Measurements from ENCODE around the gene LCNL1.
A peak's percentile ranks its signal among the peaks of the same experiment; 100 is the strongest.

Gene LCNL1

DNA sequence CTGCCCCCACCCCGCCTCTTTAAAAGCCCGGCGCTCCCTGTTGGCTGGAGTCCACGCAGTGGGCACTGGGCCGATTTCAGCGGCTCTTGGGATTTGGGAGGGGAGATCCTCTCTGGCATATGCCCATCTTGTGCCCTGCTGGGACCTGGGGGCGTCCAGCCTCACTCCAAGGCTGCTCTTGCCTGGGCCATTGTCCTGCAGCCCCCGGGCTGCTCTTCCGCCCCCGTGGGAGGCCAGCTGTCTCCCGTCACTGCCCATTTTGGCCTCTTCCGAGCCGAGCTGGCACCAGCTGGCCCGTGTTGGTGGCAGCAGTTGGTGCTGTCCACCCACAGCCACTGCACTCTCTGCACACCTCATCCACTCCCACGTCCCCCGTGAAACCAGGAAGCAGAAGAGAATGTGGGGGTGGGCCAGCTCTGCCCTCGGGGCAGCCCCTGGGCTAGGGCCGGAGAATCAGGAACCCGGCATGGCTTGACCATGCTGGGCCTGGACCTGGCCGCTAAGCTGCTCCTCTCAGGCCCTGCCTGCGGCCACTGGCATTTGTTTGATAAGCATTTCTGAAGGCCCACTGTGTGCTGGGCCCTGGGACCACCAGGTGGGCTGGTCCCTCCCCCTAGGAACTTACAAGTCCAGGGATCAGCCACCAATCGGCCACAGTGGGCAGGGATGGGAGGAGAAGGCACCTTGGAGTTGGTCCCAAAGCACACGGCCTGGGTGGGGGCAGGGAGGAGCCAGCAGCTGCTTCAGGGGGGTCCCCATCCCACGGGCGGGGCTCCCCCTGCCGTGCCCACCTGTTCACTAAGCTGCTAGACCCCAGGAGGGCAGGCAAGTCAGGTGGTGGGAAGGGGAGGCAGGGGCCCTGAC lies 35.5 kb upstream of the LCNL1 start:
- no peak for DNase-seq (ENCODE audit: low read depth in 2 of 2)

- no peak for DNase-seq (ENCODE audit: low read depth in 2 of 2)
These were observed 34.8 kb upstream of the LCNL1 start for GRCh38 chr9:136947955-136948510.

- DNase-seq (ENCODE audit: low read depth in 2 of 2), result no peak
These were observed 33.5 kb upstream of the LCNL1 start for GRCh38 chr9:136949239-136949816.

DNA sequence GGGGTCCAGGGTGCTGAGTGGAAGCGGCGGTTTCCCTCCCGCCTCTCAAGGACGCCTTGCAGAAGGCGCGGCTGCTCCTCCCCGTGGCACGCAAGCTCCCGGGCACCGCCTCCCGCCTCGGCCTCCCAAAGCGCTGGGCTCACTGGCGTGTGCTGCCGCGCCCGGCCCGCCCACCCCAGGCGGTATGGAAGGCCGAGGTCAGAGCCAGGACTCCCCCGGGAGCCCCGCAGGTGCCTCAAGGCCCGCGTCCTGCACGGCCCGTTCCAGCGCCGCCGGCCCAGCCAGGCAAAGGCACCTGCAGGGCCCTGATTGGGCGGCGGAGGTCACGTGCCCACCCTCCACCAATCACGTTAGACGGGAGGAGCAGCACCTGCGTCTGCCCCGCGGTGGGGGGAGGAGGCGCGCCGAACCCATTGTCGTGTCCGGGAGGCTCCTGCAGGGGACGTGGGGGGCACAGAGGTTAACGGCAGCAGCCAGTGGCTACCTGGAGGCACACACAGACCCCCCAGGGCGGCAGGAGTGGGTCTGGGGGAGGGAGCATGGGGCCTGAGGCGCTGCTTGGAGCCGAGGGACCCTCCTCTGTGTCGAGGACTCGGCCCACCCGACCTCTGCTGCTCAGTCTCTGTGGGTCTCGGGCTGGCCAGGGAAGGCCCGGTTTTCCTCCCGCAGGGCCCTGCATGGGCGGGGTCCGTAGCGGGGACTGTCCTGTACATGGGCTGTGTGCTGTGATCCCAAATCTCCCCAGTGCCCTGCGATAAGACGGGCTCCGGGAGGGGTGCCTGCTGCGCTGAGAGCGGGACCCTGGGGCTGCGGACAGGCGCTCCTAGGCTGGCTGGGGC lies 32.8 kb upstream of the LCNL1 start:
- DNase-seq (ENCODE audit: low read depth in 2 of 2), result peak; percentile 40 to 45

GRCh38 chr9:136950656-136951276 lies 32.0 kb upstream of the LCNL1 start:
- no peak for DNase-seq (ENCODE audit: low read depth in 2 of 2)

GRCh38 chr9:136951541-136952320 lies 31.1 kb upstream of the LCNL1 start, which contains the start of gene LCN12:
Gene LCN12 (plus strand): TSS chr9:136952273. CDS start chr9:136952328, 55 bp downstream.
- DNase-seq (ENCODE audit: low read depth in 2 of 2), result no peak

DNA sequence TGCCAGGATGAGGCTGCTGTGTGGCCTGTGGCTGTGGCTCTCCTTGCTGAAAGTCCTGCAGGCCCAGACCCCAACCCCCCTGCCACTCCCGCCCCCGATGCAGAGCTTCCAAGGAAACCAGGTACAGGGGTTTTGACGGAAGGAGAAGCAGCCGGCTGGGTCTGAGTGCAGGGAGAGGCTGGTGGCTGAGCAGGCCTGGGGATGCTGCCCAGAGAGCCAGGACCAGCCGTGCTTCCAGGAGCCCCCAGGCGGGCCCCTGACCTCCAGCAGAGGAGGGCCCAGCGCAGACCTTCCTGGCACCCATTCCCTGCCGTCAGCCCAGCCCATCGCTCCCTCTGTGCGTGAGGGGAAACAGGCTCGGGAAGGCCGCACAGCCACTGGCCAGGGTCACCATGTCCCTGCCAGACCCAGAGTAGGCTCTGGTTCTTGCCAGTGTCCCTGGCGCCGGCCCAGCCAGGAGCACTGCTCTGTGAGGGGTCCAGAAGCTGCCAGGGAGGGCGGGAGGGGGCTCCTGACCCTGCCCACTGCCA lies 30.4 kb upstream of the LCNL1 start:
- DNase-seq (ENCODE audit: low read depth in 2 of 2), result no peak

GRCh38 chr9:136952876-136953770 lies 29.7 kb upstream of the LCNL1 start:
- no peak for DNase-seq (ENCODE audit: low read depth in 2 of 2)

- no peak for DNase-seq (ENCODE audit: low read depth in 2 of 2)
These were observed 29.0 kb upstream of the LCNL1 start for GRCh38 chr9:136953771-136954269.

- no peak for DNase-seq (ENCODE audit: low read depth in 2 of 2)
These were observed 28.3 kb upstream of the LCNL1 start for GRCh38 chr9:136954270-136955083.

DNA sequence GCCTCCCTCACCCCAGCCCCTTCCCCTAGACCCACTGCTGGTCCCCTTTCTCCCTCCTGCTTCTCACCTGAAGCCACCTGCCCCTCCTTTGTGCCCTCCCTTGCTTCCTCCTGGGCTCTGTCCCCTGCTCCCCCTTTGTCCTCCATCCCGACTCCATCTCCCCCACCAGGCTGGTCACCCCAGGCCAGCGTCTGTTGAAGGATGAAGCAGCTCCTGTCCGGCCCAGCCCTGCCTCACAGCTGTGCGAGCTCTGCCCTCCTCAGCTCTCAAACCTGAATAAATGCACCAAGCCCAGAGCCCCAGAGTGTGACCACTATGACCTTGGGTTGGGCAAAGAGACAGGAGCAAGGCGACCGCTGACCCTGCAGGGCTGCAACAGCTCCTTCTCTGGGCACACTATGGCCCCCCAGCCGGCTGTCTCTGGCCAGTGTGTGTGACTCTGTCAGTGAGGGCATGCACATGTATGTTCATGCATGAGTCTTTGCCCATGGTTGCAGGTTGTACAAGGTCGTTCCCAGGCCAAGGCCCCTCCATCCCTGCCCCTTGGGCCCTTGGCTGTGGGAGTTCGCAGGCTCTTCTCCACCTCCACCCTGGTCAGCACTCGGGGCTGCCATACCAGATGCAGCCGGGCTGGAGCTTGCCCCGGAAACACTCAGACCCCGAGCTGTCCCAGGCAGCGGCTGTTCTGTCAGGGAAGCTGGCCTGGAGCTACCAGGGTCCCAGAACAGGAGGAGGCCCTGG lies 27.4 kb upstream of the LCNL1 start:
- no peak for DNase-seq (ENCODE audit: low read depth in 2 of 2)

DNA sequence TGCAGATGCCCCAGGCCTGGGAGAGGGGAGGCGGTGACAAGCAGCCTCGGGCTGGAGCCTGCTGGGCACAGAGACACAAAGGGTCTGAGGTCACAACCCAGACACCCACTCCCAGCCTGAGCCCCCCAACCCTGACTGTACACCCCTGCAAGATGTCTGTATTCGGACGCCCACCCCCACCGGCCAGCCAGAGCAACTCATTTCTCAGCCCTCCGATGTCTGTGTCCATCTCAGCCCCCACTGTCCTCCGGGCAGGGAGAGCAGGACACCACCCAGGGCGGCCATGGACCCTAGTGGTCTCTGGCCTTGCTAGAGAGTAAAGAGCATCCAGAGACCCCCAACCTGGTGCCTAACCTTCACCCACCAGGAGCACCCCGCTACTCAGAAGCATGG lies 26.9 kb upstream of the LCNL1 start:
- DNase-seq (ENCODE audit: low read depth in 2 of 2), result no peak

- no peak for DNase-seq (ENCODE audit: low read depth in 2 of 2)
These were observed 26.2 kb upstream of the LCNL1 start for GRCh38 chr9:136956604-136957003.

DNA sequence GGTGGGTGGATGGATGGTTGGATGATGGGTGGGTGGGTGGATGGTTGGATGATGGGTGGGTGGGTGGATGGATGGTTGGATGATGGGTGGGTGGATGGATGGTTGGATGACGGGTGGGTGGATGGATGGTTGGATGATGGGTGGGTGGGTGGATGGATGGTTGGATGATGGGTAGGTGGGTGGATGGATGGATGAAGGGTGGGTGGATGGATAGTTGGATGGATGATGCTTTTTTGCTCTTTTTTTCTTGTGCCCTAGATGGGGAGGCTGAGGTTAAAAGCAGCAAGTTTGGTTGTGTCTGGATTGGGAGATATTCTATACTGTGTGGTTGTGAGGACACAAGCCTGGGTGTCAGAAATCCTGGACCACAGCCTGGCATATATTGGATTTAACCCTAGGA lies 25.3 kb upstream of the LCNL1 start:
- no peak for DNase-seq (ENCODE audit: low read depth in 2 of 2)

DNA sequence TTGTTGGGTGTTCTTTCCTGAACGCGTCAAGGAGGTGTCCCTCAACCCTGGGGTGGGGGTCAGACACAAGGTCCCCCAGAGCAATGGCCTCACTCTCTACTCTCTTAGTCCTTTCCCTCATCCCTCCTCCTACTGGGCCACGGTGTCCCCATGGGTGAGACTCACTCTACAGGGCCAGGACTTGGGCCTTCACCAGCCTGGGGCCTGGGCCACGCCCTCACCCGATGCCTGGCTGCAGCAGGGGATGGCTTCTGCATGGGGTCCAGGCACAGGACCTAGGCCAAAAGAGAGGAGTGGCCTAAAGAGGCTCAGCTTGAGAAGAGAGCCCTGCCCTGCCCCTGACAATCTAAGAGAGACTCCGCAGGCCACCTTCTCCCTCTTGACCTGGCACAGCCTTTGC lies 24.9 kb upstream of the LCNL1 start:
- no peak for DNase-seq (ENCODE audit: low read depth in 2 of 2)

- no peak for DNase-seq (ENCODE audit: low read depth in 2 of 2)
These were observed 24.3 kb upstream of the LCNL1 start for GRCh38 chr9:136958473-136958872.

GRCh38 chr9:136958898-136959850 lies 23.6 kb upstream of the LCNL1 start:
- DNase-seq (ENCODE audit: low read depth in 2 of 2), result no peak

Measured in fibroblast of skin of left quadriceps (primary cell).